HCT116 (cell line): Measurements from ENCODE around the gene MTHFSD. TPM values are rescaled to one million over a fixed set of nuclear protein-coding genes. Genes with fewer than 3 reads are reported as not detected.

Experiments used
- ATAC-seq: fragments of 200-7000 bp; cut with Tn5 transposase; 2 replicates; pipeline ENCODE4 v1.9.1; 2020; ENCODE audit warnings: mild to moderate bottlenecking, moderate library complexity
- BruUV-seq: library from RNA; stranded (reverse); fragments of 400-500 nt; replicated peaks from 2 replicates; lab custom pipeline; 2021; lab: Mats Ljungman, UMichigan
- CTCF ChIA-PET: fragments of 300-600 bp; sonication (Branson Sonifier 250); formaldehyde crosslinking; loops from one replicate; lab custom pipeline; 2021; ENCODE audit warnings: antibody characterized with exemption; lab: Charles Lee
- POLR2A ChIA-PET: fragments of 300-600, 350-600 bp; sonication (Branson Sonifier 250); formaldehyde crosslinking; loops from one replicate; lab custom pipeline; 2021; ENCODE audit warnings: antibody characterized with exemption; lab: Charles Lee
- RAD21 ChIA-PET, 2 experiments: fragments of 300-600 bp; sonication (Branson Sonifier 250); formaldehyde crosslinking; loops; one replicate each; lab custom pipeline; 2023; ENCODE audit warnings: low total read pairs in 2 of 2; ENCODE audit not compliant: uncharacterized antibody in 2 of 2, unreplicated experiment in 2 of 2, low non-redundant PET in 1 of 2; lab: Charles Lee
- DNase-seq: peaks from one replicate; pipeline ENCODE4 v3.0.0-alpha.2; 2010; ENCODE audit warnings: low read depth, low spot score
- H2AFZ ChIP-seq: fragments of 200-600 bp; shearing (Covaris generic), sonication (generic); 2 replicates; pipeline ENCODE4 v1.6.1; 2017; ENCODE audit warnings: low read depth, mixed run types, mixed read lengths, antibody characterized with exemption, low read length; ENCODE audit not compliant: poor library complexity, severe bottlenecking
- H3K27ac ChIP-seq: 2 replicates; pipeline ENCODE4 v1.5.1; 2012; ENCODE audit warnings: low read depth, low read length
- H3K27me3 ChIP-seq: fragments of 200-600 bp; sonication (generic); 2 replicates; pipeline ENCODE4 v1.6.1; 2016; ENCODE audit warnings: mixed run types, low read length, mixed read lengths; ENCODE audit not compliant: insufficient read depth
- H3K36me3 ChIP-seq, 2 experiments: fragments of 200-500 bp in 1 of 2; fragments of 200-600 bp in 1 of 2; sonication (Bioruptor generic) in 1 of 2; sonication (generic) in 1 of 2; 2 replicates each; pipeline versions ENCODE4 v1.5.1 to v1.6.1; 2014 to 2016; ENCODE audit warnings: low read length in 2 of 2, inconsistent platforms in 1 of 2, mixed read lengths in 1 of 2, mixed run types in 1 of 2; ENCODE audit not compliant: insufficient read depth in 2 of 2, control insufficient read depth in 1 of 2
- H3K4me1 ChIP-seq, 2 experiments: fragments of 200-600 bp in 1 of 2; sonication (generic) in 1 of 2; 2 replicates each; pipeline versions ENCODE4 v1.5.1 to v1.6.1; 2012 to 2017; ENCODE audit warnings: low read length in 2 of 2, inconsistent platforms in 1 of 2, mild to moderate bottlenecking in 1 of 2, mixed read lengths in 1 of 2, mixed run types in 1 of 2, moderate library complexity in 1 of 2; ENCODE audit not compliant: insufficient read depth in 2 of 2, control insufficient read depth in 1 of 2
- H3K4me2 ChIP-seq: fragments of 200-600 bp; sonication (generic); 2 replicates; pipeline ENCODE4 v1.6.1; 2017; ENCODE audit warnings: mixed run types, low read length, mixed read lengths
- H3K4me3 ChIP-seq, 2 experiments: fragments of 200-600 bp in 1 of 2; sonication (generic) in 1 of 2; replicated peaks in 1 of 2; 2 replicates each; pipeline ENCODE4 v1.5.1; 2011 to 2016; ENCODE audit warnings: low read length in 2 of 2, control low read depth in 1 of 2, low read depth in 1 of 2, mild to moderate bottlenecking in 1 of 2, mixed read lengths in 1 of 2, mixed run types in 1 of 2
- H3K79me2 ChIP-seq: fragments of 200-600 bp; sonication (generic); 2 replicates; pipeline ENCODE4 v1.6.1; 2017; ENCODE audit warnings: mild to moderate bottlenecking, mixed run types, low read length, moderate library complexity, mixed read lengths; ENCODE audit not compliant: insufficient read depth
- H3K9ac ChIP-seq: fragments of 200-600 bp; sonication (generic); 2 replicates; pipeline ENCODE4 v1.6.1; 2016; ENCODE audit warnings: low read length, mixed read lengths
- H3K9me2 ChIP-seq: fragments of 200-600 bp; sonication (generic), shearing (Covaris generic); 2 replicates; pipeline ENCODE4 v1.6.1; 2017; ENCODE audit warnings: mixed run types, mild to moderate bottlenecking, moderate library complexity; ENCODE audit not compliant: insufficient read depth
- H3K9me3 ChIP-seq, 2 experiments: fragments of 200-500 bp in 1 of 2; fragments of 200-600 bp in 1 of 2; sonication (Bioruptor generic) in 1 of 2; sonication (generic) in 1 of 2; 2 replicates each; pipeline ENCODE4 v1.6.1; 2014 to 2017; ENCODE audit warnings: low read length in 2 of 2, mixed read lengths in 2 of 2, inconsistent platforms in 1 of 2, low read depth in 1 of 2, mild to moderate bottlenecking in 1 of 2, mixed run types in 1 of 2, moderate library complexity in 1 of 2; ENCODE audit not compliant: control insufficient read depth in 1 of 2, insufficient read depth in 1 of 2
- H4K20me1 ChIP-seq: fragments of 200-600 bp; sonication (generic), shearing (Covaris generic); 2 replicates; pipeline ENCODE4 v1.6.1; 2017; ENCODE audit warnings: mixed run types, mild to moderate bottlenecking, moderate library complexity; ENCODE audit not compliant: insufficient read depth
- CEBPB ChIP-seq: IDR thresholded peaks from 2 replicates; pipeline ENCODE4 v1.6.1; 2012; ENCODE audit warnings: low read depth
- EGR1 ChIP-seq: IDR thresholded peaks from 2 replicates; pipeline ENCODE4 v1.6.1; 2012; ENCODE audit warnings: low read depth
- EZH2 ChIP-seq: fragments of 200-600 bp; sonication (generic); IDR thresholded peaks from 2 replicates; pipeline ENCODE4 v1.6.1; 2017; ENCODE audit warnings: antibody characterized with exemption, mixed run types
- EZH2phosphoT487 ChIP-seq: fragments of 200-600 bp; IDR thresholded peaks from 2 replicates; pipeline ENCODE4 v1.6.1; 2018; ENCODE audit warnings: antibody characterized with exemption, borderline replicate concordance
- FOSL1 ChIP-seq: IDR thresholded peaks from 2 replicates; pipeline ENCODE4 v1.6.1; 2012; ENCODE audit warnings: low read depth
- JUND ChIP-seq: IDR thresholded peaks from 2 replicates; pipeline ENCODE4 v1.6.1; 2012
- POLR2A ChIP-seq: IDR thresholded peaks from 2 replicates; pipeline ENCODE4 v1.7.0; 2011; ENCODE audit warnings: borderline replicate concordance; ENCODE audit not compliant: insufficient read depth, insufficient read length; ENCODE audit errors: extremely low read depth
- POLR2AphosphoS5 ChIP-seq: IDR thresholded peaks from 2 replicates; pipeline ENCODE4 v1.6.1; 2011; ENCODE audit warnings: mild to moderate bottlenecking, low read depth, low read length, moderate library complexity
- SP1 ChIP-seq: IDR thresholded peaks from 2 replicates; pipeline ENCODE4 v1.6.1; 2012; ENCODE audit warnings: low read depth
- SRF ChIP-seq: IDR thresholded peaks from 2 replicates; pipeline ENCODE4 v1.6.1; 2012; ENCODE audit warnings: low read depth
- TCF7L2 ChIP-seq: IDR thresholded peaks from 2 replicates; pipeline ENCODE4 v1.7.0; 2011; ENCODE audit warnings: borderline replicate concordance, inconsistent platforms; ENCODE audit not compliant: insufficient read depth, insufficient read length; ENCODE audit errors: extremely low read depth
- YY1 ChIP-seq: IDR thresholded peaks from 2 replicates; pipeline ENCODE4 v1.6.1; 2011; ENCODE audit warnings: low read length, low read depth, moderate library complexity, mild to moderate bottlenecking; ENCODE audit not compliant: insufficient replicate concordance; ENCODE audit errors: extremely low read depth
- ZFX ChIP-seq: fragments of 450-650 bp; IDR thresholded peaks from 2 replicates; pipeline ENCODE4 v1.6.1; 2017
- ZNF274 ChIP-seq: fragments of 200-500 bp; sonication (Bioruptor generic); IDR thresholded peaks from 2 replicates; pipeline ENCODE4 v1.6.1; 2014; ENCODE audit warnings: mild to moderate bottlenecking, low read depth, low read length, inconsistent platforms
- intact Hi-C: fragments of 100-400 bp; cut with micrococcal nuclease; formaldehyde crosslinking; loops from 2 replicates; pipeline ENCODE4 v1.10.0; 2022
- total RNA-seq: library from RNA; stranded (reverse); gene quantifications from one replicate; pipeline ENCODE4 v1.2.1, GENCODE V29; 2021; ENCODE audit not compliant: unreplicated experiment
- TF ChIP-seq, protein P1 (sequence below), 3 experiments: fragments of 200-600 bp in 1 of 3; sonication (generic) in 1 of 3; IDR thresholded peaks in 2 of 3; conservative IDR thresholded peaks in 1 of 3; 2 replicates each; pipeline ENCODE4 v1.5.1; 2012 to 2017; ENCODE audit warnings: low read depth in 2 of 3, low read length in 2 of 3, antibody characterized with exemption in 1 of 3, borderline replicate concordance in 1 of 3, control low read depth in 1 of 3, mild to moderate bottlenecking in 1 of 3, mixed read lengths in 1 of 3, mixed run types in 1 of 3, moderate library complexity in 1 of 3; ENCODE audit not compliant: insufficient read depth in 1 of 3
- TF ChIP-seq, protein P2 (sequence below): IDR thresholded peaks from 2 replicates; pipeline ENCODE4 v1.6.1; 2012; ENCODE audit warnings: low read depth
- TF ChIP-seq, protein P3 (sequence below): IDR thresholded peaks from 2 replicates; pipeline ENCODE4 v1.6.1; 2012
- TF ChIP-seq, protein P4 (sequence below): IDR thresholded peaks from 2 replicates; pipeline ENCODE4 v1.6.1; 2012
- TF ChIP-seq, protein P5 (sequence below): IDR thresholded peaks from 2 replicates; pipeline ENCODE4 v1.6.1; 2011; ENCODE audit warnings: mild to moderate bottlenecking, low read length, moderate library complexity; ENCODE audit not compliant: insufficient replicate concordance; ENCODE audit errors: extremely low read depth

The MTHFSD gene
- total RNA-seq, 1 experiment from 2014 or later: 33.1 TPM

DNA sequence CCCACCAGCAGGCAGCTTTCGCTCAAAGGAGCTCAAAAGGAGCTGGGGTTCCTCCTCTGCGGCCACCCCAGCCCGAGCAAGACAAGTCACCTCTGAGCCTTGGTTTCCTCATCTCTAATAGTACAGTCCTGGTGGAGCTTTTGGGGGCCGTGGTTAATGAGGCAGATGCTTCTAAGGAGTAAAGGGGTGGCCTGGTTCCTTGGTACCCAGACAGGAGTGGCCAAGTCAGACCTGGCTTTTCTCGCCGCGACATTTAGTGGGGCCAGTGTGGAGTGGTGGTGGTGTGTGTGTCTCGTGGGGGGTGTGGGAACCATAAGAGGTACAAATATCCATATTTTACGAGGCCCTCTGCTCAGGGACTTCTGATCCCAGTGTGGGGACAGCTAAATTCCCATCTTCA, 38.0 kb downstream of the MTHFSD start:
- ChIA-PET POLR2A (interaction anchor here (0.5 to 1.6 kb wide), 5 partner anchors 82 to 696 kb away, joined by 3 to 4 read pairs (median 3); no protein-coding TSS in a partner anchor), RAD21 (interaction anchor here (0.6 to 3.5 kb wide), 13 partner anchors 176 to 698 kb away, joined by 3 to 32 read pairs (median 9); no protein-coding TSS in a partner anchor), CTCF (interaction anchor here (1.0 to 3.5 kb wide), 16 partner anchors 9 to 697 kb away, joined by 3 to 139 read pairs (median 8); no protein-coding TSS in a partner anchor)
- Histone ChIP-seq H3K4me1 (peaks cover 4 to 13% of the 10 kb centered on the region in 2 experiments; a peak in 3 of 4 replicates), H3K9me3 (no peaks in the 10 kb centered on the region), H3K27me3 (no peaks in the 10 kb centered on the region), H3K36me3 (no peaks in the 10 kb centered on the region), H4K20me1 (no peaks in the 10 kb centered on the region), H3K27ac (no peak overlapping the region), H3K4me2 (no peak overlapping the region), H3K9me2 (no peaks in the 10 kb centered on the region), H2AFZ (no peak overlapping the region), H3K4me3 (no peak overlapping the region), H3K79me2 (no peaks in the 10 kb centered on the region), H3K9ac (no peak overlapping the region)
- ATAC-seq (no peak), DNase-seq (no peak)
- no TSS peak for BruUV-seq
- intact Hi-C loops: loop anchor here (1.0 kb wide), 2 partner anchors 176 to 265 kb away; no protein-coding TSS in a partner anchor
- TF ChIP-seq ZNF274 (no peak), POLR2A (no peak), JUND (no peak), ZFX (no peak), EGR1 (no peak), TCF7L2 (no peak), CEBPB (no peak), EZH2 (no peak), EZH2phosphoT487 (no peak), SRF (no peak), SP1 (no peak), YY1 (no peak), FOSL1 (no peak), POLR2AphosphoS5 (no peak)
- TF ChIP-seq, protein P1, sequence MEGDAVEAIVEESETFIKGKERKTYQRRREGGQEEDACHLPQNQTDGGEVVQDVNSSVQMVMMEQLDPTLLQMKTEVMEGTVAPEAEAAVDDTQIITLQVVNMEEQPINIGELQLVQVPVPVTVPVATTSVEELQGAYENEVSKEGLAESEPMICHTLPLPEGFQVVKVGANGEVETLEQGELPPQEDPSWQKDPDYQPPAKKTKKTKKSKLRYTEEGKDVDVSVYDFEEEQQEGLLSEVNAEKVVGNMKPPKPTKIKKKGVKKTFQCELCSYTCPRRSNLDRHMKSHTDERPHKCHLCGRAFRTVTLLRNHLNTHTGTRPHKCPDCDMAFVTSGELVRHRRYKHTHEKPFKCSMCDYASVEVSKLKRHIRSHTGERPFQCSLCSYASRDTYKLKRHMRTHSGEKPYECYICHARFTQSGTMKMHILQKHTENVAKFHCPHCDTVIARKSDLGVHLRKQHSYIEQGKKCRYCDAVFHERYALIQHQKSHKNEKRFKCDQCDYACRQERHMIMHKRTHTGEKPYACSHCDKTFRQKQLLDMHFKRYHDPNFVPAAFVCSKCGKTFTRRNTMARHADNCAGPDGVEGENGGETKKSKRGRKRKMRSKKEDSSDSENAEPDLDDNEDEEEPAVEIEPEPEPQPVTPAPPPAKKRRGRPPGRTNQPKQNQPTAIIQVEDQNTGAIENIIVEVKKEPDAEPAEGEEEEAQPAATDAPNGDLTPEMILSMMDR (IDR thresholded peaks at IDR 0.05 in 2 of 3, conservative IDR thresholded peaks at IDR 0.05 in 1 of 3; ENCODE audit: borderline replicate concordance in 1 of 3, insufficient read depth in 1 of 3, low read depth in 2 of 3, low read length in 2 of 3): no peak
- TF ChIP-seq, protein P2, sequence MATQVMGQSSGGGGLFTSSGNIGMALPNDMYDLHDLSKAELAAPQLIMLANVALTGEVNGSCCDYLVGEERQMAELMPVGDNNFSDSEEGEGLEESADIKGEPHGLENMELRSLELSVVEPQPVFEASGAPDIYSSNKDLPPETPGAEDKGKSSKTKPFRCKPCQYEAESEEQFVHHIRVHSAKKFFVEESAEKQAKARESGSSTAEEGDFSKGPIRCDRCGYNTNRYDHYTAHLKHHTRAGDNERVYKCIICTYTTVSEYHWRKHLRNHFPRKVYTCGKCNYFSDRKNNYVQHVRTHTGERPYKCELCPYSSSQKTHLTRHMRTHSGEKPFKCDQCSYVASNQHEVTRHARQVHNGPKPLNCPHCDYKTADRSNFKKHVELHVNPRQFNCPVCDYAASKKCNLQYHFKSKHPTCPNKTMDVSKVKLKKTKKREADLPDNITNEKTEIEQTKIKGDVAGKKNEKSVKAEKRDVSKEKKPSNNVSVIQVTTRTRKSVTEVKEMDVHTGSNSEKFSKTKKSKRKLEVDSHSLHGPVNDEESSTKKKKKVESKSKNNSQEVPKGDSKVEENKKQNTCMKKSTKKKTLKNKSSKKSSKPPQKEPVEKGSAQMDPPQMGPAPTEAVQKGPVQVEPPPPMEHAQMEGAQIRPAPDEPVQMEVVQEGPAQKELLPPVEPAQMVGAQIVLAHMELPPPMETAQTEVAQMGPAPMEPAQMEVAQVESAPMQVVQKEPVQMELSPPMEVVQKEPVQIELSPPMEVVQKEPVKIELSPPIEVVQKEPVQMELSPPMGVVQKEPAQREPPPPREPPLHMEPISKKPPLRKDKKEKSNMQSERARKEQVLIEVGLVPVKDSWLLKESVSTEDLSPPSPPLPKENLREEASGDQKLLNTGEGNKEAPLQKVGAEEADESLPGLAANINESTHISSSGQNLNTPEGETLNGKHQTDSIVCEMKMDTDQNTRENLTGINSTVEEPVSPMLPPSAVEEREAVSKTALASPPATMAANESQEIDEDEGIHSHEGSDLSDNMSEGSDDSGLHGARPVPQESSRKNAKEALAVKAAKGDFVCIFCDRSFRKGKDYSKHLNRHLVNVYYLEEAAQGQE: no peak
- TF ChIP-seq, protein P3, sequence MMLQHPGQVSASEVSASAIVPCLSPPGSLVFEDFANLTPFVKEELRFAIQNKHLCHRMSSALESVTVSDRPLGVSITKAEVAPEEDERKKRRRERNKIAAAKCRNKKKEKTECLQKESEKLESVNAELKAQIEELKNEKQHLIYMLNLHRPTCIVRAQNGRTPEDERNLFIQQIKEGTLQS: no peak
- TF ChIP-seq, protein P4, sequence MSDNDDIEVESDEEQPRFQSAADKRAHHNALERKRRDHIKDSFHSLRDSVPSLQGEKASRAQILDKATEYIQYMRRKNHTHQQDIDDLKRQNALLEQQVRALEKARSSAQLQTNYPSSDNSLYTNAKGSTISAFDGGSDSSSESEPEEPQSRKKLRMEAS: no peak
- TF ChIP-seq, protein P5, sequence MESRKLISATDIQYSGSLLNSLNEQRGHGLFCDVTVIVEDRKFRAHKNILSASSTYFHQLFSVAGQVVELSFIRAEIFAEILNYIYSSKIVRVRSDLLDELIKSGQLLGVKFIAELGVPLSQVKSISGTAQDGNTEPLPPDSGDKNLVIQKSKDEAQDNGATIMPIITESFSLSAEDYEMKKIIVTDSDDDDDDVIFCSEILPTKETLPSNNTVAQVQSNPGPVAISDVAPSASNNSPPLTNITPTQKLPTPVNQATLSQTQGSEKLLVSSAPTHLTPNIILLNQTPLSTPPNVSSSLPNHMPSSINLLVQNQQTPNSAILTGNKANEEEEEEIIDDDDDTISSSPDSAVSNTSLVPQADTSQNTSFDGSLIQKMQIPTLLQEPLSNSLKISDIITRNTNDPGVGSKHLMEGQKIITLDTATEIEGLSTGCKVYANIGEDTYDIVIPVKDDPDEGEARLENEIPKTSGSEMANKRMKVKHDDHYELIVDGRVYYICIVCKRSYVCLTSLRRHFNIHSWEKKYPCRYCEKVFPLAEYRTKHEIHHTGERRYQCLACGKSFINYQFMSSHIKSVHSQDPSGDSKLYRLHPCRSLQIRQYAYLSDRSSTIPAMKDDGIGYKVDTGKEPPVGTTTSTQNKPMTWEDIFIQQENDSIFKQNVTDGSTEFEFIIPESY: no peak
